CD4-positive, CD25-positive, alpha-beta regulatory T cell (primary cell): ENCODE results near the gene LRRC37A2. TPM values are rescaled to one million over a fixed set of nuclear protein-coding genes. Genes with fewer than 3 reads are reported as not detected.
"Not testable (repeated sequence)": the region's sequence is repeated elsewhere in the genome, so short reads cannot be mapped to it uniquely, and the experiment has no call there.

Source experiments
- ATAC-seq, 2 donors: fragments of 150-1000 bp; cut with Tn5 transposase; one replicate each; pipeline ENCODE4 v1.10.0; 2021; ENCODE audit warnings: low read depth in 2 of 2, moderate number of reproducible peaks in 2 of 2, moderate library complexity in 1 of 2
- DNase-seq, 3 donors: peaks; one replicate each; pipeline versions ENCODE4 v3.0.0 to v3.0.0-alpha.2; 2012 to 2022; ENCODE audit warnings: mixed read lengths in 1 of 3
- H3K27ac ChIP-seq: one replicate; pipeline ENCODE4 v1.7.0; 2013; ENCODE audit warnings: mild to moderate bottlenecking, low read length; ENCODE audit not compliant: insufficient read depth, poor library complexity, severe bottlenecking
- H3K27me3 ChIP-seq: one replicate; pipeline ENCODE4 v1.7.0; 2013; ENCODE audit warnings: low read length; ENCODE audit not compliant: control insufficient read depth, insufficient read depth
- H3K36me3 ChIP-seq: one replicate; pipeline ENCODE4 v1.7.0; 2013; ENCODE audit warnings: mild to moderate bottlenecking, low read length, moderate library complexity; ENCODE audit not compliant: control insufficient read depth, insufficient read depth
- H3K4me1 ChIP-seq: 2 replicates; pipeline ENCODE4 v1.7.0; 2013; ENCODE audit warnings: mild to moderate bottlenecking, low read length; ENCODE audit not compliant: insufficient read depth, control insufficient read depth, poor library complexity, severe bottlenecking
- H3K4me3 ChIP-seq: one replicate; pipeline ENCODE4 v1.7.0; 2013; ENCODE audit warnings: low read depth, mild to moderate bottlenecking, low read length, moderate library complexity
- H3K9me3 ChIP-seq, 2 experiments: 1 replicate in 1 of 2; 2 replicates in 1 of 2; pipeline ENCODE4 v1.7.0; 2013; ENCODE audit warnings: low read length in 2 of 2, mild to moderate bottlenecking in 1 of 2, moderate library complexity in 1 of 2; ENCODE audit not compliant: control insufficient read depth in 2 of 2
- H3K27ac Mint-ChIP-seq, 3 donors: one replicate each; pipeline ENCODE4 v1.8.0; 2020 to 2022; ENCODE audit warnings: mild to moderate bottlenecking in 3 of 3, mixed read lengths in 3 of 3, moderate library complexity in 2 of 3
- H3K27me3 Mint-ChIP-seq: one replicate; pipeline ENCODE4 v1.8.0; 2022; ENCODE audit warnings: mild to moderate bottlenecking, mixed read lengths
- H3K36me3 Mint-ChIP-seq: one replicate; pipeline ENCODE4 v1.8.0; 2020; ENCODE audit warnings: mixed read lengths
- H3K4me1 Mint-ChIP-seq, 4 donors: one replicate each; pipeline ENCODE4 v1.8.0; 2020 to 2022; ENCODE audit warnings: mixed read lengths in 4 of 4, mild to moderate bottlenecking in 1 of 4
- H3K4me3 Mint-ChIP-seq, 4 donors: one replicate each; pipeline ENCODE4 v1.8.0; 2020 to 2022; ENCODE audit warnings: mild to moderate bottlenecking in 4 of 4, mixed read lengths in 4 of 4, moderate library complexity in 3 of 4
- H3K9me3 Mint-ChIP-seq, 7 donors: one replicate each; pipeline ENCODE4 v1.8.0; 2020 to 2022; ENCODE audit warnings: mixed read lengths in 7 of 7, mild to moderate bottlenecking in 3 of 7, moderate library complexity in 2 of 7
- polyA plus RNA-seq, 4 donors: library from polyadenylated mRNA; unstranded; fragments of 300-500 nt; fragmentation: Illumina TruSeq; gene quantifications; one replicate each; pipeline ENCODE4 v1.2.3, GENCODE V29; 2021
- total RNA-seq: library from RNA; stranded (reverse); gene quantifications from one replicate; pipeline ENCODE4 v1.2.3, GENCODE V29; 2022

Gene LRRC37A2
- total RNA-seq (74.3 TPM), polyA plus RNA-seq (1 to 10 TPM; 6.3 to 8.0 (median 6.6) TPM)

DNA sequence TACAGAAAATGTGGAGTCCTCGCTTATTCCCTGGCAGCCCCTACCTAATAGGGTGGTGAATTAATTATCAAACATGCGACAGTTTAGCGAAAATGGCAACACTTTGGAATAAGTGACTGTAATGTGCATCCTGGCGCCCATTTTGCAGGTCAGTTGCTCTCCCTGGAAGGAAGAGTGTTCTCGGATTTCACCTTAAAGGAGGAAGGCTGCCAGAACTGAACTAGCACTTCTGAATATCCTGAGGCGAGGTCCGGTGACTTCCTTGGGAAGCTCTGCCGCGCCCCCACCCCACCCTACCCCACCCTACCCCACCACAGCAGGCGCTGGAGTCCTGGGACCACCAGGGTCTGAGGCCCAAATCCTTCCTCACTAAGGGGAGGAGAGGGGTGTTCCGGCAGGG, at the start of gene LRRC37A2:
Gene LRRC37A2 (plus strand): TSS at position 301 of the 400 bp plus-strand sequence. CDS start 245 bp downstream, outside the sequence.
- H3K4me3 ChIP-seq, H3K27ac ChIP-seq, H3K4me1 ChIP-seq, DNase-seq, H3K9me3 Mint-ChIP-seq, H3K9me3 ChIP-seq, H3K27ac Mint-ChIP-seq, H3K4me3 Mint-ChIP-seq, H3K27me3 ChIP-seq, H3K27me3 Mint-ChIP-seq, H3K36me3 ChIP-seq, ATAC-seq, H3K4me1 Mint-ChIP-seq, H3K36me3 Mint-ChIP-seq: not testable (repeated sequence)

DNA sequence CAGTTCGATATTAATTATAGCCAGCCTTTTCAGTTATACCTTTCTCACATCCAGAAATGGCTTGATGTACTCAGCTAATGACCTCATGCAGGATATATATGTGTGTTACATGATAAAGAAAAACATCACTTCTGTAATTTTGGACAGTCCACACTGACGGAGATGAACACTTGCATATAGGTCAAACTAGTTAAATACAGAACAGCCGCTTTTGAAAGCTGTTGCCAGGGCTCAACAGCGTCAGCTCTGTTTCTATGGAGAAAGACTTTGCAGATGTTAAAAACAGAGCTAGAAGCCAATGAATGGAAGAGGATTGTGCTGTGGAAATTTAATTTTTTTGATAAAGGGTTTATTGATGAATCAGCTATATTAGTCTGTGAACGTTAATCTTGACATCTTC, 44.6 kb upstream of the LRRC37A2 start:
- not testable (repeated sequence) for DNase-seq, H3K4me1 Mint-ChIP-seq, H3K4me3 ChIP-seq, H3K27ac ChIP-seq, H3K27me3 Mint-ChIP-seq, H3K36me3 ChIP-seq, H3K27me3 ChIP-seq, H3K4me3 Mint-ChIP-seq, ATAC-seq, H3K4me1 ChIP-seq, H3K9me3 ChIP-seq, H3K27ac Mint-ChIP-seq, H3K36me3 Mint-ChIP-seq, H3K9me3 Mint-ChIP-seq

DNA sequence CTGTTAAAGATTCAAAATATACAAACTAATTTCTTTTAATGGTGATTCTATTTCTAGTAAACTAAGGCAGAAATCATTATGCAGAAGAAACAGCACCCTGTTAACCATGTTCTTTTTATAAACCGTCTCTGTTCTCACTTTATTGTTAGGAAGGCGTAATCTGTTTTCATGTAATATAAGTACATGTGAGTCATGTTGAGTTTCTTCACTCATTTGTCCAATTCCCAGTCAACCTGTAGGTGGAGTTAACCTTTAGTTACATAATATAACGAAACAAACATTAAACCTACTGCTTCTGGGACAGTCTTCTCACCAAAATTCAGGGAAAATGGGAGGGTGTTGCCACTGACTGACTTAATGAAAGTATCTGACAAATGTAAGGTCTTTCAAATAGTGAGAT, 37.8 kb upstream of the LRRC37A2 start:
- not testable (repeated sequence) for H3K36me3 ChIP-seq, H3K27me3 Mint-ChIP-seq, H3K27me3 ChIP-seq, H3K36me3 Mint-ChIP-seq, DNase-seq, H3K27ac Mint-ChIP-seq, ATAC-seq, H3K4me1 ChIP-seq, H3K27ac ChIP-seq, H3K4me3 Mint-ChIP-seq, H3K9me3 Mint-ChIP-seq, H3K4me1 Mint-ChIP-seq, H3K4me3 ChIP-seq, H3K9me3 ChIP-seq

DNA sequence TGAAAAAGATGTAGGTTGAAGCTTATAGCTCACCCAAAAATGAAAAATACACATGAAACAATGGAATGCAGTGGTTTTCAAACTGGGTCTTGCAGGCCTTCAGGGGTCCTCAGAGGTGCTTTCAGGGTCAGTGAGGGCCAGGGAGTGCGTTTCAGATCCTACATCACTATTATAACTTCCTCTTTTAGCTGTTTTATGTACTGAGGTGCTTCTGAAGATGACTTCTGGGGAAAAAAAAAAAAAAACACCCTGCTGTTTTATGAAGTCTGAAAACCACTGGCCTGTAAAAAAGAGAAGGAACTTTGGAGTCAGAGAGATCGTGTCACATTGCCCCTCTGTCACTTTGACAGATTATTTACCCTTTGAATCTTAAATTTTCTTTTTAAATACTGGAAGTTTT, 36.7 kb upstream of the LRRC37A2 start:
- H3K36me3 Mint-ChIP-seq, H3K9me3 ChIP-seq, H3K27ac ChIP-seq, ATAC-seq, H3K27me3 ChIP-seq, H3K4me3 Mint-ChIP-seq, H3K27ac Mint-ChIP-seq, H3K4me3 ChIP-seq, H3K4me1 ChIP-seq, H3K36me3 ChIP-seq, H3K4me1 Mint-ChIP-seq, H3K27me3 Mint-ChIP-seq, H3K9me3 Mint-ChIP-seq, DNase-seq: not testable (repeated sequence)

DNA sequence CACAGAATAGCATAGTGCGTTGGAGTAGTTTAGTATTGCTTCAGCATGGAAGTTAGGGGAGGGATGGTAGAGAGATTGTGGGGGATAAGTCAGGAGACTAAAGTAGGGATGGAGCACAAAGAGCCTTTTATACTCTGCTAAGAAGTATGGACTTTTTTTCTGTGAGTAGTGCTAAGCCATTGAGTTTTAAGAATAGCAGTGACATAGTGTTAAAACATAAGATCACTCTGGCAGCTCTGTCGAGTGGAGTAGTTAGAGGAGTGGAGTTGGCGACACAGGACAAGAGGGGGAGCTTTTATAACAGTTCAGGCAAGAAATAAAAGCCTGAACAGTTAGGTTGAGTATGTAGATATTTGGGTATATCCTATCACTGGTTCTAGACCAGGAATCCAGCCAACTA, 33.4 kb upstream of the LRRC37A2 start:
- H3K9me3 Mint-ChIP-seq, H3K36me3 Mint-ChIP-seq, H3K27ac ChIP-seq, H3K36me3 ChIP-seq, ATAC-seq, H3K4me3 ChIP-seq, H3K27me3 ChIP-seq, H3K4me1 ChIP-seq, H3K9me3 ChIP-seq, H3K27ac Mint-ChIP-seq, H3K4me3 Mint-ChIP-seq, H3K4me1 Mint-ChIP-seq, H3K27me3 Mint-ChIP-seq, DNase-seq: not testable (repeated sequence)

DNA sequence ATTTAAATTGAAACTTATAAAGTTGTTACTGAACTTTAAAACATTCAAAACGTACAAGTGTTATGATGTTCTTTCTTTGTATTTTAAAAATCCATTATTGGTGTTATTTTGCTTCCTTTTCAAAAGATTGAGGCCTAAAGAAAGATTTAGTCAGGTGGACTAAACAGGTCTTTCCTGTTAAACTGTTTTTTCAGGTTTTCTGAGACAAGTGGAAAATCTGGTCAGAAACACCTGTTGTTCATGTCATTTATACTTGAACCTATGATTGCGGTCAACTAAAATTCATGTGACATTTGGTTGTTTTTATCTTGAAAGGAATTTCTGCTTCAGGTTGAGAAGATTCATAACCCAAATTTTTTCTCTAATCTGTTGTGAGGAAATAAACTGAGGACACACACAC, 31.0 kb upstream of the LRRC37A2 start:
- not testable (repeated sequence) for H3K36me3 ChIP-seq, H3K4me3 ChIP-seq, H3K27ac Mint-ChIP-seq, H3K27me3 Mint-ChIP-seq, DNase-seq, H3K27me3 ChIP-seq, H3K36me3 Mint-ChIP-seq, ATAC-seq, H3K4me1 Mint-ChIP-seq, H3K9me3 Mint-ChIP-seq, H3K9me3 ChIP-seq, H3K27ac ChIP-seq, H3K4me3 Mint-ChIP-seq, H3K4me1 ChIP-seq

DNA sequence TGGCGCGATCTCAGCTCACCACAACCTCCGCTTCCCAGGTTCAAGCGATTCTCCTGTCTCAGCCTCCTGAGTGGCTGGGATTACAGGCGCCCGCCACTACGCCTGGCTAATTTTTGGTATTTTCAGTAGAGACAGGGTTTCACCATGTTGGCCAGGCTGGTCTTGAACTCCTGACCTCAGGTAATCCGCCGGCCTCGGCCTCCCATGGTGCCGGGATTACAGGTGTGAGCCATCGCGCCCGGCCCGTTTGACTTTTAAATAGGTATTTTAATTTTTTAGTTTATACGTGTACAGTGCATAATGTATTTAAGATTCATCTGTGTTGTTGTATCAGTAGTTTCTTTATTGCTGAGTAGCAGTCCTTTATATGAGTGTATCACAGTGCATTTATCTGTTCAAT, 20.2 kb upstream of the LRRC37A2 start:
- not testable (repeated sequence) for H3K4me3 ChIP-seq, H3K27me3 ChIP-seq, H3K9me3 ChIP-seq, H3K27ac ChIP-seq, DNase-seq, H3K36me3 Mint-ChIP-seq, H3K4me1 ChIP-seq, H3K27me3 Mint-ChIP-seq, ATAC-seq, H3K9me3 Mint-ChIP-seq, H3K4me3 Mint-ChIP-seq, H3K4me1 Mint-ChIP-seq, H3K36me3 ChIP-seq, H3K27ac Mint-ChIP-seq

DNA sequence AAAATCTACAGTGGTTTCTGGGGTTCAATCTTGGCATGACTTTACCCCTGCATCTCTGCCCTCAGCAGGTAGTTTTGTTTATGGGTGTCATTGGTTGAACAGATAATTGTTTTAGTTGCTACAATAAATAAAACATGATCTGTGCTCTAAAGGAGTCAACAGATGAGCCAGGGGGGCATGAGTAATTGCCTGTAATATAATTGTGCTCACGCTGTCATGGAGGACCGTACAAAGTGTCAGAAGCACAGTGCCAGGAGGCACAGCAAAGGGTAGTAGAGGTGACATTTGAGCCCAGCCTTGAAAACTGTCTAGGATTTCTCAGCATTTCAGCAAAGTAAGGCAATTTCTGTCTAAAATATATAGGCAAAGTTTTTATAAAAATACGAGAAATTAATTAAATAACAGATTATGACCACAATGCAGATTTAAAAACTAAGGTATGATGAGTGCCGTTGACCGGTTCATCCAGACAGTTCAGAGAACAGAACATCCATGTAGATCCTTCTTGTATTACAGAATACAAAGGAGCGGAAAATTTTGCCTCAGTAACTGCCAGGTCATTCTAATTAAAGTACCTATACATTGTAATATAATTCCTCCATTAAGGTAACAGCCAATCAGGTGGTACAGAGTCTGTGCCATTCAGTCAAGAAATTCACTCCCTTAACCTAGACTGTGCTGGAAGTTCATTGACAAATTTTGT, 12.7 kb upstream of the LRRC37A2 start:
- not testable (repeated sequence) for DNase-seq, H3K9me3 Mint-ChIP-seq, H3K36me3 Mint-ChIP-seq, ATAC-seq, H3K4me3 ChIP-seq, H3K27ac ChIP-seq, H3K27ac Mint-ChIP-seq, H3K9me3 ChIP-seq, H3K4me1 ChIP-seq, H3K4me3 Mint-ChIP-seq, H3K27me3 Mint-ChIP-seq, H3K27me3 ChIP-seq, H3K36me3 ChIP-seq
- peaks cover 4 to 11% (median 7%) of the 10 kb centered on the region in 4 donors for H3K4me1 Mint-ChIP-seq
